AG10803 (cell line): Measurements from ENCODE around the gene CEP41.

Experiments used
- DNase-seq: peaks from one replicate; pipeline ENCODE4 v3.0.0; 2010; ENCODE audit warnings: low read depth
- H3K4me3 ChIP-seq: 2 replicates; pipeline ENCODE4 v1.5.1; 2011; ENCODE audit warnings: mild to moderate bottlenecking, low read length, control low read depth
- CTCF ChIP-seq: conservative IDR thresholded peaks from 2 replicates; pipeline ENCODE4 v1.5.1; 2011; ENCODE audit warnings: mild to moderate bottlenecking, low read length, control low read depth, inconsistent platforms

CEP41 gene

GRCh38 chr7:130444751-130445407, 4.1 kb upstream of the CEP41 start:
- no peak overlapping the region for H3K4me3 ChIP-seq
- DNase-seq: no peak
- TF ChIP-seq CTCF: 0 out of 2 replicates have a peak, but pooled peaks have one; percentile 9

GRCh38 chr7:130444234-130444633, 3.4 kb upstream of the CEP41 start:
- peak; percentile 70 for DNase-seq
- no peak for TF ChIP-seq CTCF
- H3K4me3 ChIP-seq: no peak overlapping the region

GRCh38 chr7:130442601-130443000, 1.8 kb upstream of the CEP41 start:
- H3K4me3 ChIP-seq: no peak overlapping the region
- DNase-seq: no peak
- no peak for TF ChIP-seq CTCF

GRCh38 chr7:130441408-130441869, 623 bp upstream of the CEP41 start:
- DNase-seq: no peak
- peak overlapping the region; percentile 85 for H3K4me3 ChIP-seq
- TF ChIP-seq CTCF: no peak

- H3K4me3 ChIP-seq: no peak overlapping the region
- no peak for DNase-seq
- TF ChIP-seq CTCF: no peak
Observed at GRCh38 chr7:130436253-130436652, 4.6 kb downstream of the CEP41 start.

- no peak for TF ChIP-seq CTCF
- peak; percentile 28 for DNase-seq
Observed at GRCh38 chr7:130435311-130435854, 5.4 kb downstream of the CEP41 start.

GRCh38 chr7:130433301-130433700, 7.5 kb downstream of the CEP41 start:
- DNase-seq: no peak
- no peak for TF ChIP-seq CTCF
- no peak overlapping the region for H3K4me3 ChIP-seq

More at GRCh38 chr7:130435311-130435854, 5.4 kb downstream of the CEP41 start:
- H3K4me3 ChIP-seq: no peak overlapping the region
